CD14-positive monocyte (primary cell): ENCODE data around the gene KDF1. TPM values are rescaled to one million over a fixed set of nuclear protein-coding genes. Genes with fewer than 3 reads are reported as not detected.
A peak's percentile ranks its signal among the peaks of the same experiment; 100 is the strongest.

Source experiments
- DNase-seq, 3 donors: peaks; one replicate each; pipeline ENCODE4 v3.0.0-alpha.2; 2011 to 2022
- H2AFZ ChIP-seq: 2 replicates; pipeline ENCODE4 v1.6.0; 2012; ENCODE audit warnings: mild to moderate bottlenecking, low read depth, low read length, inconsistent platforms; ENCODE audit not compliant: insufficient read depth, poor library complexity, severe bottlenecking
- H3K27ac ChIP-seq, 2 donors: 1 replicate in 1 of 2; 2 replicates in 1 of 2; pipeline ENCODE4 v1.5.1; 2012 to 2013; ENCODE audit warnings: low read length in 2 of 2, control low read depth in 1 of 2, inconsistent platforms in 1 of 2, low read depth in 1 of 2, mild to moderate bottlenecking in 1 of 2
- H3K27me3 ChIP-seq, 2 donors: one replicate each; pipeline versions ENCODE4 v1.6.0 to v1.6.1; 2011 to 2013; ENCODE audit warnings: low read length in 2 of 2; ENCODE audit not compliant: control insufficient read depth in 2 of 2, insufficient read depth in 2 of 2
- H3K36me3 ChIP-seq, 2 donors: replicated peaks in 1 of 2; 1 replicate in 1 of 2; 2 replicates in 1 of 2; pipeline versions ENCODE4 v1.5.1 to v1.6.1; 2012 to 2013; ENCODE audit warnings: low read length in 2 of 2, control low read depth in 1 of 2, inconsistent platforms in 1 of 2, mild to moderate bottlenecking in 1 of 2; ENCODE audit not compliant: insufficient read depth in 2 of 2, control insufficient read depth in 1 of 2
- H3K4me1 ChIP-seq, 2 donors: 1 replicate in 1 of 2; 2 replicates in 1 of 2; pipeline versions ENCODE4 v1.5.1 to v1.6.1; 2012 to 2013; ENCODE audit warnings: low read length in 2 of 2, control low read depth in 1 of 2, inconsistent platforms in 1 of 2, mild to moderate bottlenecking in 1 of 2, moderate library complexity in 1 of 2; ENCODE audit not compliant: insufficient read depth in 2 of 2, control insufficient read depth in 1 of 2
- H3K4me2 ChIP-seq: replicated peaks from 2 replicates; pipeline ENCODE3; 2012; ENCODE audit warnings: low read length, moderate library complexity, mild to moderate bottlenecking; ENCODE audit not compliant: poor library complexity, severe bottlenecking; ENCODE audit errors: extremely low read depth
- H3K4me3 ChIP-seq, 3 experiments: fragments of 200-600 bp in 1 of 3; sonication (generic) in 1 of 3; replicated peaks in 1 of 3; 1 replicate in 2 of 3; 2 replicates in 1 of 3; pipeline ENCODE4 v1.5.1; 2011 to 2013; ENCODE audit warnings: low read length in 3 of 3, mild to moderate bottlenecking in 3 of 3, control low read depth in 2 of 3, low read depth in 2 of 3, inconsistent platforms in 1 of 3, moderate library complexity in 1 of 3
- H3K79me2 ChIP-seq: 2 replicates; pipeline ENCODE4 v1.6.0; 2012; ENCODE audit warnings: mild to moderate bottlenecking, control low read depth, inconsistent platforms, low read length, moderate library complexity; ENCODE audit not compliant: insufficient read depth
- H3K9ac ChIP-seq: 2 replicates; pipeline ENCODE4 v1.6.0; 2017; ENCODE audit warnings: low read length, mild to moderate bottlenecking; ENCODE audit not compliant: insufficient read depth, poor library complexity, severe bottlenecking
- H3K9me3 ChIP-seq, 2 donors: replicated peaks in 1 of 2; 1 replicate in 1 of 2; 2 replicates in 1 of 2; pipeline versions ENCODE4 v1.5.1 to v1.6.1; 2012 to 2013; ENCODE audit warnings: low read length in 2 of 2, control low read depth in 1 of 2; ENCODE audit not compliant: control insufficient read depth in 1 of 2, insufficient read depth in 1 of 2
- H4K20me1 ChIP-seq: 2 replicates; pipeline ENCODE4 v1.6.0; 2012; ENCODE audit warnings: mild to moderate bottlenecking, low read length, control low read depth, moderate library complexity; ENCODE audit not compliant: insufficient read depth
- H3K27ac Mint-ChIP-seq, 7 donors: one replicate each; pipeline ENCODE4 v1.8.0; 2020; ENCODE audit warnings: mild to moderate bottlenecking in 7 of 7, mixed read lengths in 7 of 7, moderate library complexity in 6 of 7, inconsistent platforms in 2 of 7
- H3K27me3 Mint-ChIP-seq, 3 donors: one replicate each; pipeline ENCODE4 v1.8.0; 2021 to 2022; ENCODE audit warnings: low read depth in 3 of 3, mild to moderate bottlenecking in 3 of 3, mixed read lengths in 3 of 3, moderate library complexity in 3 of 3, inconsistent platforms in 1 of 3
- H3K36me3 Mint-ChIP-seq, 2 donors: one replicate each; pipeline ENCODE4 v1.8.0; 2020; ENCODE audit warnings: mixed read lengths in 2 of 2, inconsistent platforms in 1 of 2, mild to moderate bottlenecking in 1 of 2
- H3K4me1 Mint-ChIP-seq: one replicate; pipeline ENCODE4 v1.8.0; 2020; ENCODE audit warnings: mild to moderate bottlenecking, mixed read lengths
- H3K4me3 Mint-ChIP-seq, 2 donors: one replicate each; pipeline ENCODE4 v1.8.0; 2020; ENCODE audit warnings: mild to moderate bottlenecking in 2 of 2, mixed read lengths in 2 of 2, moderate library complexity in 1 of 2
- H3K9me3 Mint-ChIP-seq, 7 donors: one replicate each; pipeline ENCODE4 v1.8.0; 2020 to 2022; ENCODE audit warnings: mixed read lengths in 7 of 7, mild to moderate bottlenecking in 6 of 7, moderate library complexity in 6 of 7, inconsistent platforms in 2 of 7
- CTCF ChIP-seq: fragments of 200-600 bp; IDR thresholded peaks from one replicate; pipeline ENCODE4 v1.8.0; 2022; ENCODE audit warnings: antibody characterized with exemption, mild to moderate bottlenecking
- WGBS: methylation state at CpG from one replicate; pipeline ENCODE4 v1.1.5; 2013; ENCODE audit warnings: missing lambda C conversion rate; ENCODE audit not compliant: insufficient coverage; 5-methylcytosine and 5-hydroxymethylcytosine counted together
- intact Hi-C, 2 donors: fragments of 100-400 bp; cut with micrococcal nuclease; formaldehyde crosslinking; loops; one replicate each; pipeline versions ENCODE4 v1.15.0 to v1.15.1; 2023
- polyA plus RNA-seq, 3 donors: library from polyadenylated mRNA; depleted of rRNA in 1 of 3; unstranded in 2 of 3; stranded (reverse) in 1 of 3; fragments of 300-500 nt in 2 of 3; fragments of >200 nt in 1 of 3; fragmentation: Illumina TruSeq in 2 of 3; gene quantifications; 1 replicate in 2 of 3; 2 replicates in 1 of 3; pipeline ENCODE4 v1.2.3, GENCODE V29; 2012 to 2021

KDF1 gene
- polyA plus RNA-seq, 3 donors = not detected

GRCh38 chr1:26972821-26973220 lies 12.6 kb upstream of the KDF1 start:
- intact Hi-C loops = loop anchor here in 1 of 2 donors (10.0 kb wide), 1 partner anchor 112 kb away; no protein-coding TSS in a partner anchor
- DNase-seq = no peak
- no peaks in the 10 kb centered on the region for H3K4me1 Mint-ChIP-seq
- Histone ChIP-seq H3K4me2 (no peak overlapping the region), H3K9ac (no peak overlapping the region), H2AFZ (no peak overlapping the region), H3K4me3 (no peak overlapping the region), H3K79me2 (no peaks in the 10 kb centered on the region), H4K20me1 (no peaks in the 10 kb centered on the region), H3K27ac (no peak overlapping the region), H3K27me3 (no peaks in the 10 kb centered on the region), H3K9me3 (no peaks in the 10 kb centered on the region), H3K4me1 (no peaks in the 10 kb centered on the region), H3K36me3 (no peaks in the 10 kb centered on the region)
- peaks cover 9 to 12% (median 12%) of the 10 kb centered on the region in 3 donors for H3K27me3 Mint-ChIP-seq
- no peaks in the 10 kb centered on the region for H3K36me3 Mint-ChIP-seq
- WGBS = 100% methylated on average over 3 of the region's 4 CpGs
- no peaks in the 10 kb centered on the region for H3K9me3 Mint-ChIP-seq
- TF ChIP-seq CTCF = no peak
- H3K4me3 Mint-ChIP-seq = no peak overlapping the region
- H3K27ac Mint-ChIP-seq = no peak overlapping the region

- Histone ChIP-seq H3K27ac (no peak overlapping the region), H3K79me2 (no peaks in the 10 kb centered on the region), H3K36me3 (no peaks in the 10 kb centered on the region), H3K9me3 (no peaks in the 10 kb centered on the region), H4K20me1 (no peaks in the 10 kb centered on the region), H3K4me2 (no peak overlapping the region), H2AFZ (no peak overlapping the region), H3K9ac (no peak overlapping the region), H3K27me3 (no peaks in the 10 kb centered on the region), H3K4me3 (no peak overlapping the region), H3K4me1 (no peaks in the 10 kb centered on the region)
- TF ChIP-seq CTCF = no peak
- 48% methylated on average over 3 of the region's 6 CpGs for WGBS
- Mint-ChIP-seq H3K4me3 (no peak overlapping the region), H3K27ac (peak overlapping the region in 1 of 7 donors; percentile 37), H3K9me3 (no peaks in the 10 kb centered on the region), H3K4me1 (no peaks in the 10 kb centered on the region), H3K36me3 (no peaks in the 10 kb centered on the region), H3K27me3 (peaks cover 11 to 12% (median 12%) of the 10 kb centered on the region in 3 donors)
- no peak for DNase-seq
- intact Hi-C loops = loop anchor here in 1 of 2 donors (10.0 kb wide), 1 partner anchor 112 kb away; no protein-coding TSS in a partner anchor
These were observed 12.1 kb upstream of the KDF1 start for GRCh38 chr1:26972390-26972789.
